ENCODE results near the gene ZNF134. TPM values are rescaled to one million over a fixed set of nuclear protein-coding genes. Genes with fewer than 3 reads are reported as not detected.

The ZNF134 gene
- polyA plus RNA-seq, 3 donors, result 2.2 to 5.4 (median 3.3) TPM

DNA sequence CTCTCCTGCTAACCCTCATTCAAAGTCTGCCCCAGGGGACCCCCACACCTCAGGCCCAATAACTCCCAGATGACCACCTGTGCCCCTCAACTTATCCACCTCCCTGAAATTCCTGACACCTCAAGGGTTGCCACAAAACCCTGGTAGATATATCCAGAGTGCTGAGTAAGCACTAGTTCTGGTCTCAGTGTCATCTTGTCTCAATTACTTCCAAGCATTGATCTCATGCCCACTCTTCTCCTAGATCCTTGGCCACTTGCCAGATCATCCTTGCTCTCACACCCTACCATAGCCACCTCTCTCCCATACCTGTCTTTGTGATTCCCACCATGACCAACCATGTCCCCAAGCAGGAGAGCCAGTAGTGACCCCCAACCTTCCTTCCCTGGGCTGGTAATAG lies 37.4 kb upstream of the ZNF134 start:
- peaks cover 53 to 57% of the 10 kb centered on the region in 2 donors for H3K36me3 Mint-ChIP-seq
- Histone ChIP-seq H3K9me3 (replicated peaks in 1 of 2; ENCODE audit: control insufficient read depth in 1 of 2, insufficient read depth in 1 of 2, low read length in 2 of 2) (peaks cover 71 to 81% of the 10 kb centered on the region in 2 donors), H3K27ac (ENCODE audit: low read depth in 1 of 2, low read length in 2 of 2) (no peak overlapping the region), H3K4me3 (replicated peaks in 1 of 3; ENCODE audit: low read depth in 2 of 3, low read length in 3 of 3) (peak overlapping the region in 1 of 3 experiments; percentile 54), H3K27me3 (ENCODE audit: control insufficient read depth in 2 of 2, insufficient read depth in 2 of 2, low read length in 2 of 2) (no peaks in the 10 kb centered on the region), H3K4me2 (replicated peaks; ENCODE audit: extremely low read depth, low read length, poor library complexity, severe bottlenecking) (no peak overlapping the region), H3K36me3 (replicated peaks in 1 of 2; ENCODE audit: control insufficient read depth in 1 of 2, insufficient read depth in 2 of 2, low read length in 2 of 2) (peaks cover 31 to 53% of the 10 kb centered on the region in 2 donors), H2AFZ (ENCODE audit: insufficient read depth, low read depth, low read length, poor library complexity, severe bottlenecking) (no peak overlapping the region), H4K20me1 (ENCODE audit: insufficient read depth, low read length) (no peaks in the 10 kb centered on the region), H3K79me2 (ENCODE audit: insufficient read depth, low read length) (no peaks in the 10 kb centered on the region), H3K9ac (ENCODE audit: insufficient read depth, low read length, poor library complexity, severe bottlenecking) (no peak overlapping the region), H3K4me1 (ENCODE audit: control insufficient read depth in 1 of 2, insufficient read depth in 2 of 2, low read length in 2 of 2) (peaks cover 9 to 16% of the 10 kb centered on the region in 2 donors)
- TF ChIP-seq, protein P1, sequence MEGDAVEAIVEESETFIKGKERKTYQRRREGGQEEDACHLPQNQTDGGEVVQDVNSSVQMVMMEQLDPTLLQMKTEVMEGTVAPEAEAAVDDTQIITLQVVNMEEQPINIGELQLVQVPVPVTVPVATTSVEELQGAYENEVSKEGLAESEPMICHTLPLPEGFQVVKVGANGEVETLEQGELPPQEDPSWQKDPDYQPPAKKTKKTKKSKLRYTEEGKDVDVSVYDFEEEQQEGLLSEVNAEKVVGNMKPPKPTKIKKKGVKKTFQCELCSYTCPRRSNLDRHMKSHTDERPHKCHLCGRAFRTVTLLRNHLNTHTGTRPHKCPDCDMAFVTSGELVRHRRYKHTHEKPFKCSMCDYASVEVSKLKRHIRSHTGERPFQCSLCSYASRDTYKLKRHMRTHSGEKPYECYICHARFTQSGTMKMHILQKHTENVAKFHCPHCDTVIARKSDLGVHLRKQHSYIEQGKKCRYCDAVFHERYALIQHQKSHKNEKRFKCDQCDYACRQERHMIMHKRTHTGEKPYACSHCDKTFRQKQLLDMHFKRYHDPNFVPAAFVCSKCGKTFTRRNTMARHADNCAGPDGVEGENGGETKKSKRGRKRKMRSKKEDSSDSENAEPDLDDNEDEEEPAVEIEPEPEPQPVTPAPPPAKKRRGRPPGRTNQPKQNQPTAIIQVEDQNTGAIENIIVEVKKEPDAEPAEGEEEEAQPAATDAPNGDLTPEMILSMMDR (IDR thresholded peaks at IDR 0.05), result no peak
- DNase-seq, result no peak
- no peak overlapping the region for H3K4me3 Mint-ChIP-seq
- peaks cover 17% of the 10 kb centered on the region for H3K4me1 Mint-ChIP-seq
- no peak overlapping the region for H3K27ac Mint-ChIP-seq
- H3K27me3 Mint-ChIP-seq (ENCODE audit: low read depth in 3 of 3), result peaks cover 0 to 6% (median 3%) of the 10 kb centered on the region in 3 donors
- peaks cover 67 to 88% (median 80%) of the 10 kb centered on the region in 7 donors for H3K9me3 Mint-ChIP-seq
- intact Hi-C loops (cut with micrococcal nuclease), result loop anchor here (5.0 to 10.0 kb wide), 5 partner anchors 52 to 99 kb away; partner anchors contain the start of genes ZNF211 (in 2 of the 2), ZNF549 (in 1 of the 2), ZNF772 (in 1 of the 2) and ZNF773 (in 1 of the 2)

DNA sequence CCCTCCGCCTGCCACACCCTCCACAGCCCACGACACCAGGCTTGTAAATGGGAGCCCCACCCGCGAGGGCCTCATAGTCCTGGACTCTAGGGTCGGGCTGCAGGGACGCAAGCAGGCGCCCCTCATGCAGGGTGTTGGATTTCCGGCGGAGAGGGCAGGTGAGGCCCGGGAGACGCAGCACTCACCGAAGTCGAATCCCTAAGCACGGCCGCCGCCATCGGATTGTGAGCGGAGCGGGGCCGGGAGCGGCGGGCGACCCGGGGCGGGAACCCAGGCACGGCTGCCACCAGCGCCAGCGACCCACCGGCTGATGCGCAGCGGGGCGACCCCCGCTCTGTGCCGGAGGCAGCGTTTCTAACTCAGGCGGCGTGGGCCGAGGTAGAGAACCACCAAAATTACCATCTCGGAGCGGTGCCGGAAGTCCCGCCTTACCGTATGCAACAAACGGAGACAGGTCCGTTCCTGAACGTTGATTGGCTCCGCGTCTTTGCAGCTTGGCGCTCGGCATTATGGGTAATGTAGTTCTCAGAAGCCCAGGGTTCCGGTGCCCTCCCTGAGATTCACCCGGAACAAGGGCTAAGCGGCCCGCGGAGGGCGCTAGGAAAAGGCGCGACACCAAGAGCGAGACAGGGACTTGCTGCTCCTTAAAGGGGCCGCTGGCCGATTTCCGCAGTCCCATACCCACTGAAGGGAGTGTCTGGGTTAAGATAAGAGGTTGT lies 35.4 kb upstream of the ZNF134 start, which contains the start of gene ZNF416:
TSS of gene ZNF416 (minus strand) at position 425 of the 719 bp plus-strand sequence. CDS start at position 218, 207 bp downstream.
- H4K20me1 ChIP-seq (ENCODE audit: insufficient read depth, low read length), result no peaks in the 10 kb centered on the region
- Mint-ChIP-seq H3K4me3 (peak within 1 kb of the TSS; percentile 80 to 86), H3K36me3 (peaks cover 39 to 40% of the 10 kb centered on the region in 2 donors), H3K27me3 (ENCODE audit: low read depth in 3 of 3) (peaks cover 0 to 7% (median 4%) of the 10 kb centered on the region in 3 donors), H3K27ac (peak within 1 kb of the TSS in 2 of 7 donors; percentile 54 to 82), H3K9me3 (peaks cover 66 to 86% (median 80%) of the 10 kb centered on the region in 7 donors), H3K4me1 (peaks cover 19% of the 10 kb centered on the region)
- H2AFZ ChIP-seq (ENCODE audit: insufficient read depth, low read depth, low read length, poor library complexity, severe bottlenecking), result peak within 1 kb of the TSS; percentile 97
- H3K79me2 ChIP-seq (ENCODE audit: insufficient read depth, low read length), result no peaks in the 10 kb centered on the region
- TF ChIP-seq, protein P1 (IDR thresholded peaks at IDR 0.05), result no peak
- peaks cover 20 to 33% of the 10 kb centered on the region in 2 donors for H3K36me3 ChIP-seq (replicated peaks in 1 of 2; ENCODE audit: control insufficient read depth in 1 of 2, insufficient read depth in 2 of 2, low read length in 2 of 2)
- H3K4me1 ChIP-seq (ENCODE audit: control insufficient read depth in 1 of 2, insufficient read depth in 2 of 2, low read length in 2 of 2), result peaks cover 15 to 22% of the 10 kb centered on the region in 2 donors
- intact Hi-C loops (cut with micrococcal nuclease), result loop anchor here (2.0 to 10.0 kb wide), 6 partner anchors 54 to 102 kb away; partner anchors contain the start of genes ZNF211 (in 2 of the 2), ZNF549 (in 1 of the 2), ZNF551 (in 1 of the 2) and ZNF772 (in 1 of the 2)
- H3K4me2 ChIP-seq (replicated peaks; ENCODE audit: extremely low read depth, low read length, poor library complexity, severe bottlenecking), result peak within 1 kb of the TSS; percentile 89
- 0% methylated on average over 59 of the region's 62 CpGs for WGBS (ENCODE audit: insufficient coverage)
- H3K27ac ChIP-seq (ENCODE audit: low read depth in 1 of 2, low read length in 2 of 2), result peak within 1 kb of the TSS in 1 of 2 donors; percentile 75
- peak within 1 kb of the TSS; percentile 81 for H3K9ac ChIP-seq (ENCODE audit: insufficient read depth, low read length, poor library complexity, severe bottlenecking)
- peak; percentile 95 to 98 (median 97) for DNase-seq
- H3K4me3 ChIP-seq (replicated peaks in 1 of 3; ENCODE audit: low read depth in 2 of 3, low read length in 3 of 3), result peak within 1 kb of the TSS; percentile 58 to 92 (median 73)
- no peaks in the 10 kb centered on the region for H3K27me3 ChIP-seq (ENCODE audit: control insufficient read depth in 2 of 2, insufficient read depth in 2 of 2, low read length in 2 of 2)
- H3K9me3 ChIP-seq (replicated peaks in 1 of 2; ENCODE audit: control insufficient read depth in 1 of 2, insufficient read depth in 1 of 2, low read length in 2 of 2), result peaks cover 71 to 80% of the 10 kb centered on the region in 2 donors

Data from CD14-positive monocyte (primary cell).